DMS 273 (cell line): Measurements from ENCODE around the gene TRIM26.
"Not testable (repeated sequence)": the region's sequence is repeated elsewhere in the genome, so short reads cannot be mapped to it uniquely, and the experiment has no call there.

ENCODE experiments used
- DNase-seq: peaks from one replicate; lab custom pipeline; 2025; ENCODE audit not compliant: unreplicated experiment; lab: John Stamatoyannopoulos, UW

TRIM26 gene

GRCh38 chr6:30212865-30213666 is at the start of gene TRIM26:
TRIM26 (minus strand) TSS chr6:30213406; CDS start chr6:30199103, 14,303 bp downstream.
- peak; percentile 99 for DNase-seq

- DNase-seq = no peak
Measured at GRCh38 chr6:30260036-30260504, 46.9 kb upstream of the TRIM26 start.

GRCh38 chr6:30259140-30260035 is 46.2 kb upstream of the TRIM26 start:
- DNase-seq = peak; percentile 92

- DNase-seq = no peak
Measured at GRCh38 chr6:30258204-30258603, 45.0 kb upstream of the TRIM26 start.

GRCh38 chr6:30252417-30252816 is 39.2 kb upstream of the TRIM26 start:
- not testable (repeated sequence) for DNase-seq

GRCh38 chr6:30244560-30244959 is 31.4 kb upstream of the TRIM26 start:
- no peak for DNase-seq

- peak; percentile 53 for DNase-seq
Measured at GRCh38 chr6:30238178-30238795, 25.1 kb upstream of the TRIM26 start.

- DNase-seq = no peak
Measured at GRCh38 chr6:30234356-30234755, 21.1 kb upstream of the TRIM26 start.

GRCh38 chr6:30231067-30231466 is 17.9 kb upstream of the TRIM26 start:
- DNase-seq = no peak

- no peak for DNase-seq
Measured at GRCh38 chr6:30227763-30228487, 14.7 kb upstream of the TRIM26 start.

GRCh38 chr6:30227242-30227722 is 14.1 kb upstream of the TRIM26 start:
- DNase-seq = no peak

- no peak for DNase-seq
Measured at GRCh38 chr6:30223339-30223738, 10.1 kb upstream of the TRIM26 start.

- not testable (repeated sequence) for DNase-seq
Measured at GRCh38 chr6:30221956-30222355, 8.8 kb upstream of the TRIM26 start.

- DNase-seq = not testable (repeated sequence)
Measured at GRCh38 chr6:30221395-30221794, 8.2 kb upstream of the TRIM26 start.

- DNase-seq = peak; percentile 84
Measured at GRCh38 chr6:30219244-30219643, 6.0 kb upstream of the TRIM26 start.

- peak; percentile 83 for DNase-seq
Measured at GRCh38 chr6:30216096-30216495, 2.9 kb upstream of the TRIM26 start.

- DNase-seq = no peak
Measured at GRCh38 chr6:30214657-30214982, 1.4 kb upstream of the TRIM26 start.

- peak; percentile 80 for DNase-seq
Measured at GRCh38 chr6:30213957-30214656, 901 bp upstream of the TRIM26 start.

GRCh38 chr6:30213667-30213956 is 406 bp upstream of the TRIM26 start:
- DNase-seq = no peak

- DNase-seq = peak; percentile 9
Measured at GRCh38 chr6:30211899-30212298, 1.3 kb downstream of the TRIM26 start.
